NCI-H1930 (cell line): ENCODE results near the gene ABCA13.

Experiments used
- DNase-seq, 2 experiments: peaks; one replicate each; lab custom pipeline; 2025; lab: John Stamatoyannopoulos, UW

Gene ABCA13

DNA sequence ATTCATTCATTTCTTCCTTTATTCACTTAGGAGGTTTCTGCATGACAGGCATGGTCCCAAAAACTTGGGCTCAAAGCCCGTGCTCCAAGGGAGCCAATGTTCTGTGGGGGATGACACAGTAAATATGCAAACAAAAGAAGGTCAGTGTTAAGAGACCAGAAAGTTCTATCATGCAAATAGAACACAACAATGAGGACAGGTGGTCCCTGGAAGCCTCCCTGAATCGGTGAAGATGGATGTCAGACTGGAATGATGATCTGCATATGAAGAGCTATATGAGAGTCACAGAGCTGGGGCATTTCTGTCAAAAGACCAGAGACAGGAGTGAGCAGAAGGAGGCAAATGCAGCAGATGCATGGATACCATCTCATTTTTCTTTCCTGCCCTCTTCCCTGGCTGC, 129.0 kb downstream of the ABCA13 start:
- no peak for DNase-seq

DNA sequence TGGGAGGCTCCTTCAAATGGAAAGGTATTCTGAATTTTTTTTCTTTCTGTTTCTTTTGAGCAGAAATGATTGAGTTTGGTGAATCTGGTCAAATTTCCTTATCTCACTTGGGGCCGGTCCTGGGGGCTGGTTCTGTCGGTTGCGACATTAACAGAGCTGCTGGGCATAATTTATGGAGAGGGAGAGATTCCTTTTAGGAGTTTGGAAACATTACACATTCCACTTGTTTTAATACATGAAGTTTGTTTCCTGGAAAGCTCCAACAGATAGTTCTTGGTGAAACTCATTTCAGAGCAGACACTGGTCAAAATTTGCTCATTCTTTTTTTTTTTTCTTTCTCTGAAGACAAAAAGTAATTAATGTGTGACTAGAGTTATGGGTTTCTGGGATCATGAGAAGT, 129.9 kb downstream of the ABCA13 start:
- no peak for DNase-seq

GRCh38 chr7:48304641-48305040, 133.4 kb downstream of the ABCA13 start:
- DNase-seq = no peak

DNA sequence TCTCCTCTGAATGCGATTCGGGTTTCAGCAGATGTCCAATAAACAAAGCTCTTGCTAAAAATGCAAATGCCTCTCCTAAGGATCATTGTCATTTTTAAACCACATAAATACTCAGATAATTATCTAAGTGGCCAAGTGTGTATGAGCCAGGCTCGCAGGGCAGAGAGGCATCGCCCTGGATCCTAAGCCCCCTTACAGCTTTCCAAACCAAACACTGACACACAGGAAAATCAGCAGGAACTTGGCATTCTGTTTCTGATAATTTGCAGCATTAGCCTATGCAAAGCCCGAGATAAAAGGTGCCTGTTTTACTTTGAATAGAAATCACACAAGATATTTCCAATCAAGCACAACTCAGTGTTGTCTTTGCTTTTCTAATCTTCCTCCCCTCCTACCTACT, 134.4 kb downstream of the ABCA13 start:
- no peak for DNase-seq

DNA sequence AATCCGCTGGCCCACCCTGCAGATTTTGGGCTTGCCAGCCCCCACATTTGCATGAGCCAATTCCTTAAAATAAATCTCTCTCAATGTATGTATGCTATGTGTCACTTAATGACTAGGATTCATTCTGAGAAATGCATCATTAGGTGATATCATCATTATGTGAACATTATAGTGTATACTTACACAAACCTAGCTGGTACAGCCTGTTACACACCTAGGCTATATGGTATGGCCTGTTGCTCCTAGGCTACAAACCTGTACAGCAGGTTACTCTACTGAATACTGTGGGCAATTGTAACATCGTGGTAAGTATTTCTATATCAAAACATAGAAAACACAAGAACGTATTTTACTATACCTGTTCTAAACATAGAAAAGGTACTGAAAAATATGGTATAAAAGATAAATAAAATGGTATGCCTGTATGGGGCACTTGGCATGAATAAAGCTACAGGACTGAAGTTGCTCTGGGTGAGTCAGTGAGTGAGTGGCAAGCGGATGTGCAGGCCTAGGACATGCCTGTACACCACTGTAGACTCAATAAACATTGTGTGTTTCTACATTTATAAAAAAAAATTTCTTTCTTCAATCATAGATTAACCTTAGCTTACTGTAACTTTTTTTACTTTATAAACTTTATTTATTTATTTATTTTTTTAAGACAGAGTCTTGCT, 135.9 kb downstream of the ABCA13 start:
- DNase-seq = no peak

DNA sequence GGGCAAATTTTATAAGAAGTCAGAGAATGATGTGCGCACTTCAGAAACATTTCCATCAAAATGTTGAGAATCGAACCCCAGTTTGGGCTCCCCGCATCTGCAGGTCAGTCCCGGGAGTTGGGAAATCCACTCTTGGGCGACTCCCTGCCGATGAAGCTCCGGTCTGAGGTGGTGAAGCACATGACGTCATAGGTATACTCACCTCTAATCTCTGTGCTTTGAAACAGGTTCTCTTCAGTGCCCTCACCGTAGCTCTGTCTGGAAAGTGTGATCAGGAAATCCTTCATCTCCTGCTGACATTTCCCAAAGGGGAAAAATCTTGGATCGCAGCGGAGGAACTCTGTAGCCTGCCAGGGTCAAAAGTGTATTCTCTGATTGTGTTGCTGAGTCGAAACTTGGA, 138.5 kb downstream of the ABCA13 start:
- DNase-seq = no peak

- no peak for DNase-seq
These were observed 140.3 kb downstream of the ABCA13 start for GRCh38 chr7:48311464-48312100.

- DNase-seq = no peak
These were observed 140.9 kb downstream of the ABCA13 start for GRCh38 chr7:48312151-48312550.

GRCh38 chr7:48316768-48317167, 145.5 kb downstream of the ABCA13 start:
- DNase-seq = no peak

DNA sequence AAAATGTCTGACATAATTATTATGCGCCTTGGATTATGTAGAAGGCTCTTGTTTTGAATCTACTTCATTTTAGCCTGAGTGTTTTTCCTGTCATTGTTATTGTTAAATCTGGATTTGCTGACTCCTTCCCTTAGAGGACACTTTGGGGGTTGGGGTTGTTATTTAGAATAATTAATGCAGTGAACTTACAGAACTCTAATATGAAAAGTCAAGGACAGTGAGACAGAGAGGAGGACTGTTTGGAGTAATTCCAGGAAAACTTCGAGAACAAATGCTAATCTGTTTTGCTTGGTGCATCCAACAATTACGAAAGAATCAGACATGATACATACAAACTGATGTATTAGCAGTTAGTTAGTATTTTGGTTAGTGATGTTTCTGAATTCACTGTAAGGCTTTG, 146.1 kb downstream of the ABCA13 start:
- no peak for DNase-seq

DNA sequence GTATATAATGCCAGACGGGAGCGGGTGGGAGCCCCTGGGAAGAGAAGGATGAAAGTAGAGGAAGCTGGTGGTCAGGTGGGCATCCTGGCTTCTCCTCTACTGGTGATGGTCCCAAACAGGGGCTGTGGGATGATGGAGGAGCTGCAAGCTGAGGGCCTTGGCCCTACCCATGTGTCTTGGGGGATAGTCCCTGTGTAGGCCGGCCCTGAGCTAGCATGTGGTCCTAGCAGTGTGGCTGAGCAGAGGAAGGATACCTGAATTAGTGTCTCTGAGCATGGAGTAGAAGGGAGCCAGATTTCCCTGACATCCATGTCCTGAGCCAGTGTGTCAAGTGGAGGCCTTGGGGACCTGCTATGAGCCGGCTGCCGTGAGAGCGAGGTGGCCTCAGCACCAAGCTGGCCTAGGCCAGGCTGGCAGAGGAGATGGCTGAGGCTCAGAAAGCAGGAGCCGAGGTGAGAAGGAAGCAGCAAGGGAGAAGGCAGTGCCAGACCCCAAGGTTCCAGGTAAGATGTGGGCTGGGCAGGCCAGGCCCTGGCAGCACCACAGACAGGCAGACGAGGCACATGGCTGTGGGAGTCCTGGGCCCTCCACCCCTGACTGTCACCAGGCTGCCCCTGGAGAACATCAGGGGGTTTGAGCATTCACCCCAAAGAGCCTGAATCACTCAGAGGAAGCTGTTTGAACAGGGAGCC, 150.2 kb downstream of the ABCA13 start:
- no peak for DNase-seq

DNA sequence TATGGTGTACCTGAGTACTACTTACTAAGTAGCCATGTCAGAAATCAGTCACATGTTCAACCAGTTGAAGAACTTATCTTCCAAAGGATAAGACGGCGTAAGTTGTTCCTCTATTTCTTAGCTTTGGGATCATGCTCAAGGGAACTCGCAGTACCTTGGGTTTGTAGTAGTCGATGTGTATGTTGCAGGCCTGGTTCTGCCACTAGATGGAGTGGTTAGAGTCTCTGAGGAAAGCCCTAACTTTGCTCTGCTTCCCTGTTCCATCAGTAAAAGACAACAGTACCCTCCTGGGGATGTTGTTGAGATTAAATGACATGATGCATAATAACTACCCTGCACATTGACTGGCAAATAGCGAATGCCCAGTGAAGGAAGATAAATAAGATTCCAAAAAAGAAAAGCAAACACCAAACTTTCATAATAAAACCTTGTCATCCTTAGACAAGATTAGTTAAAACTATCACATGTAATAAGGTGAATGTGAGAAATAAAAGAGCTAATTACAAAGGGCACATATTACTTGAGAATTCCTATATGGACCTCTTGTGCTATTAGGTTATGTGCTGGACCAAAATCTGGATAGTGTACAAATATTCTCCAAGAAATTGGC, 165.9 kb downstream of the ABCA13 start:
- DNase-seq = no peak

GRCh38 chr7:48337781-48338180, 166.5 kb downstream of the ABCA13 start:
- no peak for DNase-seq

DNA sequence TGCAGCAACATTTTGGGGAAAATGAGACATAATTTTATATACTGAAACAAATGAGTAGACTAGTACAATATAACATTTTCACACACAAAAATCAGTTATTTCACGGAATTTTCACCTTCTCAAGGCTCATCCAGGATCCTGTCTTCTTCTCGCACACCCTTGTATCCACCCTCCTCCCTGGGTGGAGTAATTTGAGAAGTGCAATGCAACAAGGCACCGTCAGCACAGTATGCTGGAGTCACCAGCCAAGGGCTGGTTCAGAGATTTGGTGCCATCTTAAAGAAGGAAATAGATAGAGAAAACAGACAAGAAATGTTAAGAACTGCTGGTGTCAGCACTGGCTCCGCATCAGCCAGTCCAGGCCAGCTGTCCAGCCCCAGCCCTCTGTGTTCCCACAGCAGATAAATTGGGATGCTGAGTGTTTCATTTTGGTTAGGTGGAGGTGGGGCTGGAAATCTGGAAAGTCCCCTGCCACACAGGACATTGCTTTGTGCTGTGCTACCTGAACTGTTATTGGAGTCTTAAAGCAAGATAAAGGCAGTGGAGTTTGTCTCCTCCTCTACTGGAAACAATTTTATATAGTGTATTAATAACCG, 176.1 kb downstream of the ABCA13 start:
- no peak for DNase-seq

GRCh38 chr7:48350515-48350914, 179.3 kb downstream of the ABCA13 start:
- no peak for DNase-seq

DNA sequence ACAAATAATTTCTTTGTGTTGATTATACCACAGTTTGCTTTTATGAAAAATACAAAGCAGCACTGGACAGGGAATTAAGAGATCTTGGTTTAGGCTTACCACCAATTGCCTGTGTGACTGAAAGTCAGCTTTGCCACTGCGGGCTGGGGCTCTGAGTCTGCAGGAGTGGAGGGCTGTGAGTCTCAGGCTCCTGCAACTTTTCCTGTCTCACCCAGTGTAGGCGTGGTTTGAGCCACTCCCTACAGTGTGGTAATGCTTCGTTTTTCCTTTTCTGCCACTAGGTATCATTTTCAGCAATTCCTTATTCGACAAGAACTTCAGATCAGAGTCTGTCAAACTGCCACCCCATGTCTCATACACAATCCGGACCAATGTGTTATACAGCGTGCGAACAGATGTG, 180.6 kb downstream of the ABCA13 start:
- DNase-seq = no peak

DNA sequence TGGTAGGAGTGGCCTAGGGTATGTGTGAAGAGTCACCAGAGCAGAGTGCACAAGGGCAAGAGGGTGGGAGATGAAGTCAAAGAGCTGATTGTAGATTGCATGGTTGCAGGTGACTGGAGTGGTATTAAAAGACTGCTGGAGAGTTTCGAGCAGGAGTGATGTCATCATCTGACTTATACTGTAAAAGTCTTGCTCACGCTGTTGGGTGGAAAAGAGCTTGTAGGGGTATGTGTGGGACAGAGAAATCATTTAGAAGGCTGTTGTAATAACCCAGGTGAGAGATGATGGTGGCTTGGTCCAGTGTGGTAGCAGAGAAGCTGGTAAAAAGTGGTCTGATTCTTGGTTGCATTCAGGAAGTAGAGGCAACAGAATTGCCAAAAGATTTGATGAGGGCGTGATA, 184.1 kb downstream of the ABCA13 start:
- DNase-seq = no peak

GRCh38 chr7:48360574-48360973, 189.3 kb downstream of the ABCA13 start:
- DNase-seq = no peak

- no peak for DNase-seq
These were observed 191.9 kb downstream of the ABCA13 start for GRCh38 chr7:48363174-48363573.

DNA sequence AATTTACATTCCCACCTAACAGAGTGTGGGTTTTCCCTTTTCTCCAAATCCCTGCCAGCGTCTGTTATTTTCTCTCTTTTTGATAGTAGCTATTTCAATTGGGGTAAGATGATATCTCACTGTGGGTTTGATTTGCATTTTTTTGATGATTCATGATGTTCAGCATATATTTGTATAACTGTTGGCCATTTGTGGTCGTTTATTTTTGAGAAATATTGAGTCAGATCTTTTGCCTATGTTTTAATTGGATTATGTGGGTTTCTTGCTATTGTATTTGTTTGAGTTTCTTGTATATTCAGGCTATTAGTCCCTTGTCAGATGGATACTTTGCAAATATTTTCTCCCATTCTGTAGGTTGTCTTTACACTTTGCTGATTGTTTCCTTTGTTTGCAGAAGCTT, 193.8 kb downstream of the ABCA13 start:
- peak; percentile 4 to 6 for DNase-seq

DNA sequence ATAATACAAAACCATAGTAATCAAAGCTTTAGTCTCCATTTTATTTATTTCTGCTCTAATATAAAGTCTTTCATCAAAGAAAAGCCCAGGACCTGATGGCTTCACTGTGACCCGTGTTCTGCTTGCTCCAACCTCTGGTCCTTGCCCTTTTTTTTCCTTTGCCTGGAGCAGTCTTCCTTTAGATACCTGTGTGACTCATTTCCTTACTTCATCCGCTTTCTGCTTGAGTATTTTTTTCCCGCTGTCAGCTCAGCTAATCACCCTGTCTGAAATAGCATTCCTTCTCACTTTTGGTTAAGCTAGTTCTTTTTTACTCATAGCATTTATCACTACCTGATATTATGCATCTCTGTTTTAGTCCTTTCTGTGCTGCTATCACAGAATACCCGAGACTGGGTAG, 194.8 kb downstream of the ABCA13 start:
- DNase-seq = no peak

- DNase-seq = no peak
These were observed 205.0 kb downstream of the ABCA13 start for GRCh38 chr7:48376263-48376662.

DNA sequence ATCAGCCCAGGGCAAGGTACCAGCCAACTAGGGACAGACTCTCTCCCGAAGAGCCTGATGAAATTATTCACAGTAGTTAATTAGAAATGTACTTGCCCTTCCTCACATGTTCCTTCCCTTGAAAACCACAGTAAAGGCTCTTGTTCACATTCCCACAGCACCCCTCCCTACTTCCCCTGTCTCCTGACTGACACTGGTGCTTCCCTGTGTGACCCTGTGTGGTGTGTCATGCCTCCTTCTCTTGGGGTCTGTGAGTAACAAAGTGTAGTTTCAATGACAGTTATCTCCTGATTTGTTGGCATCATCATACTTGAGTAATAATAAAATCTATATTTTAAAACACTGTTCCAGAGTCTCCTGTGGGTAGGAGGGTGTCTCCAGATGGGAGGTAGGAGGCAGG, 209.7 kb downstream of the ABCA13 start:
- DNase-seq = no peak
